ENCODE measurements around the gene PRCD.

The PRCD gene

GRCh38 chr17:76539631-76540271, at the start of gene PRCD:
TSS of gene PRCD (plus strand) at chr17:76540044. CDS start at chr17:76540142, 98 bp downstream.
- DNase-seq (ENCODE audit: low spot score) = no peak
- TF ChIP-seq, protein P1, sequence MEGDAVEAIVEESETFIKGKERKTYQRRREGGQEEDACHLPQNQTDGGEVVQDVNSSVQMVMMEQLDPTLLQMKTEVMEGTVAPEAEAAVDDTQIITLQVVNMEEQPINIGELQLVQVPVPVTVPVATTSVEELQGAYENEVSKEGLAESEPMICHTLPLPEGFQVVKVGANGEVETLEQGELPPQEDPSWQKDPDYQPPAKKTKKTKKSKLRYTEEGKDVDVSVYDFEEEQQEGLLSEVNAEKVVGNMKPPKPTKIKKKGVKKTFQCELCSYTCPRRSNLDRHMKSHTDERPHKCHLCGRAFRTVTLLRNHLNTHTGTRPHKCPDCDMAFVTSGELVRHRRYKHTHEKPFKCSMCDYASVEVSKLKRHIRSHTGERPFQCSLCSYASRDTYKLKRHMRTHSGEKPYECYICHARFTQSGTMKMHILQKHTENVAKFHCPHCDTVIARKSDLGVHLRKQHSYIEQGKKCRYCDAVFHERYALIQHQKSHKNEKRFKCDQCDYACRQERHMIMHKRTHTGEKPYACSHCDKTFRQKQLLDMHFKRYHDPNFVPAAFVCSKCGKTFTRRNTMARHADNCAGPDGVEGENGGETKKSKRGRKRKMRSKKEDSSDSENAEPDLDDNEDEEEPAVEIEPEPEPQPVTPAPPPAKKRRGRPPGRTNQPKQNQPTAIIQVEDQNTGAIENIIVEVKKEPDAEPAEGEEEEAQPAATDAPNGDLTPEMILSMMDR (IDR thresholded peaks at IDR 0.05; ENCODE audit: extremely low read depth, insufficient read depth, missing control alignments) = no peak
- in situ Hi-C loops (cut with MboI; ENCODE audit: low pct_unique_long_range_greater_than_20kb, low sequenced_read_pairs, unreplicated experiment) = no loop called here

- TF ChIP-seq, protein P1 (IDR thresholded peaks at IDR 0.05; ENCODE audit: extremely low read depth, insufficient read depth, missing control alignments) = no peak
- no peak for DNase-seq (ENCODE audit: low spot score)
- in situ Hi-C loops (cut with MboI; ENCODE audit: low pct_unique_long_range_greater_than_20kb, low sequenced_read_pairs, unreplicated experiment) = no loop called here
Measured at GRCh38 chr17:76490112-76490710, 49.6 kb upstream of the PRCD start.

GRCh38 chr17:76491271-76492122, 48.3 kb upstream of the PRCD start:
- TF ChIP-seq, protein P1 (IDR thresholded peaks at IDR 0.05; ENCODE audit: extremely low read depth, insufficient read depth, missing control alignments) = no peak
- in situ Hi-C loops (cut with MboI; ENCODE audit: low pct_unique_long_range_greater_than_20kb, low sequenced_read_pairs, unreplicated experiment) = no loop called here
- no peak for DNase-seq (ENCODE audit: low spot score)

DNA sequence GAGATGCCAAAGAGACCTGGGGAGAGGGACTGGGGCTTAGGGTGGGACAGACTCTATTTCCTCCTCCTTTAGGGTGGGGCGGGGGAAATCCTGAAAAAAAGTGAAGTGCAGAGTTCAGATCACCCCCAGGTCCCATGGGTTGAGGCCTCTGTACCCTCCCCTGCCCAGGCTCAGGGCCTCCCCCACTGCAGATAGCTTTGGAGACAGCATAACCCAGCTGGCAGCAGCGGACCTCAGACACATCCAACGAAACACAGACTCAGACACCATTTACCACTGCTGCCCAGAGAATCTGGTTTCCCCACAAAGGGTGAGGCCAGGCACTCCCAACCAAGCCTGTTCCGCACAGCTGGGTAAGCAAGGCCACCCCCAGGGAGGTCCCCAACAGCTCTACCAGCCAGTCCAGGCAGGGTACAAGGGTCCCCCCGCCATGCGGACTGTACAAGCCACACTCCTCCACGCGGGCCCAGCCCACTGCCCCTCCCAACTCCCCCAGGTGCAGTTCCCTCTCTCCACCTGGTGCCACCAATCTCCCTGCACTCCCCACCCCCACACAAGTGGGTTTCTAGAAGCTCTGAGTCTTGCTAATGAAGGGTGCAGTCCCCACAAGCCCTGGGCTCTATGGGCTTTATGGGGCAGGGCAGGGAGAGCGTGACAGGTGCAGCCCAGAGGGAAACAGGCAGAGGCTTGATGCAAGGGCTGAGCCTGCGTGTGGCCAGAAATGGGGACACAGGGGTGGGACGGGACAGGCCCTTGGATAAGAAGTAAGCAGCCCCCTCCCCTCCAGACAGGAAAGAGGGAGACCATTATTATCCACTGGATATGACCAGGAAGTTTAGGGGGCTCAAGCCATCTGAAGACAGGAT, 47.5 kb upstream of the PRCD start:
- in situ Hi-C loops (cut with MboI; ENCODE audit: low pct_unique_long_range_greater_than_20kb, low sequenced_read_pairs, unreplicated experiment) = no loop called here
- TF ChIP-seq, protein P1 (IDR thresholded peaks at IDR 0.05; ENCODE audit: extremely low read depth, insufficient read depth, missing control alignments) = no peak
- DNase-seq (ENCODE audit: low spot score) = peak; percentile 65

GRCh38 chr17:76492989-76493501, 46.8 kb upstream of the PRCD start:
- DNase-seq (ENCODE audit: low spot score) = peak; percentile 70
- in situ Hi-C loops (cut with MboI; ENCODE audit: low pct_unique_long_range_greater_than_20kb, low sequenced_read_pairs, unreplicated experiment) = no loop called here
- TF ChIP-seq, protein P1 (IDR thresholded peaks at IDR 0.05; ENCODE audit: extremely low read depth, insufficient read depth, missing control alignments) = no peak
